NCI-H187 treated with DMSO at 0.1 percent for 48 hours (cell line): Measurements from ENCODE around the gene MSI2.
"Not testable (repeated sequence)": the region's sequence is repeated elsewhere in the genome, so short reads cannot be mapped to it uniquely, and the experiment has no call there.

Source experiments
- DNase-seq: peaks from one replicate; lab custom pipeline; 2025; lab: John Stamatoyannopoulos, UW

The MSI2 gene

GRCh38 chr17:57484826-57485565 is 228.7 kb downstream of the MSI2 start:
- peak; percentile 86 for DNase-seq

- no peak for DNase-seq
These were observed 229.2 kb downstream of the MSI2 start for GRCh38 chr17:57485566-57485865.

- no peak for DNase-seq
These were observed 229.9 kb downstream of the MSI2 start for GRCh38 chr17:57485916-57486881.

DNA sequence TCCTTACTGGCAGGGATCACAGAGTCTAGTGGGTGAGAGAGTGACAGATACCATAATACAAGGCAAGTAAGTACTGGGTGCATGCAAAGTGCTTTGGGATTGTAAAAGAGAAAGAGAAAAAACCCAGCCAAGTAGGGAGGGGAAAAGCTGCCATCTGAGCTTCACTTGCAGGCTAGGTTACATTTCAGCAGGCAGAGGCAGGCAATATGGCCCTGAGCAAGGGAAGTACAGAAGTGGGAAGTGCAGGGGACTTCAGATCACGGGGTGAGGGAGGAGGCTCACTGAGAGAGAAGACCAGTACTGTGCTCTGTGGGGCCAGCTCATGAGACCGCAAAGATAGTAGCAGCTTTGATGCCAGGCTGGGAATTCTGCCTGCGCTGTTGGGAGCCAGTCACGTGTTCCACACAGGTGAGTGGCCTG is 230.6 kb downstream of the MSI2 start:
- DNase-seq: no peak

- no peak for DNase-seq
These were observed 231.2 kb downstream of the MSI2 start for GRCh38 chr17:57487573-57487972.

GRCh38 chr17:57488856-57489255 is 232.5 kb downstream of the MSI2 start:
- no peak for DNase-seq

- no peak for DNase-seq
These were observed 233.0 kb downstream of the MSI2 start for GRCh38 chr17:57489321-57489720.

DNA sequence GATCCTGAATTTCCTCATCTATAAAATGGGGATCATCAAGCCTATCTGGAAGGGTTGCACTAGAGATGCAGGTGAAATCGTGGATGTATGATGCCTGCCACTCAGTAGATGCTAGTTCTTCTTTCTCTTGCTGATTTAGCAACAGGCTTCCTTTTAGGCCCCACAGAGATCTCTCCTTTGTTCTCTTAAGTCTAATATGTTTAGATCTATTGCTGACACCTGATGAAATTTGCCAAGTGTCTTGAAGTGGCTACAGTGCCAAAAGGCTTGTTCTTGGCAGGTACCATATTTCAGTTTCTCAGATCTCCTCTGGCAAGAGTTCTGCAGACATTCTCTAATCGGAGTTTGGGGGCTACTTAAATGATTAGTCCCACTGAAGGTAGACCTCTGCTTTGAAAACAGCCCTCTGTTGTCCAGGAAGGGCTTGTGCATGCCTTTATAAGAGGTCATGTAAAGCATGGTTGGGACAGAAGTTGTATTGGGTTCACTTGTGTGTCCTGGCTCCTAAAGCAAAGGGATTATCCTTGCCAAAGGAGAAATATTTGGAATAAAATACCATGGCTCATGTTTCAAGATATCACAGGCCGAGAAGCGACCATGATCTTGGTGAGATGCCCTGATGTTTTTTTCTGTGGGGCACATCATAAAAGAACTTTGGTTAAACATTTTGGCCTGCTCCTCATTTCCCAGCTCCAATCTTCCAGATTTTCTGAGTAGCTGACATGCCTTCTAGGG is 234.0 kb downstream of the MSI2 start:
- DNase-seq: no peak

GRCh38 chr17:57490890-57491289 is 234.6 kb downstream of the MSI2 start:
- no peak for DNase-seq

DNA sequence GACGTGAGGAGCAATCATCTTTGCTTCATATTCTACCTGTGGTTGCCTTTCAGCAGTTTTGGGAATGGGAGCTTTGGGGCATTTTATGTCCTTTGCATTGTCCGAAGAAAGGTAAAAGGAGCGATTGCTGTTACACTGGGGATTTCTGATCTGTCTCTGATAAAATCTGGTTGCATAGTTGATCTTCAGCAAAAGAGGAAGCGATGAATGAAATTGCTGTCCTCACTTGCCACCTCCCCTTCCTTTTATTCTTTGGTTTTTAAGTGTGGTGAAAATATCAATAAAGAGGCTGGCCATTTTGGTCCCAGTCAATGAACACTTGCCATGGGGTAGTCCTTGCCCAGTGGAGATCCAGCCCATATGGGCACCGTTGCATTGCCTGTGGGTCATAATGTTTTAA is 236.8 kb downstream of the MSI2 start:
- no peak for DNase-seq

GRCh38 chr17:57493625-57494024 is 237.3 kb downstream of the MSI2 start:
- no peak for DNase-seq

DNA sequence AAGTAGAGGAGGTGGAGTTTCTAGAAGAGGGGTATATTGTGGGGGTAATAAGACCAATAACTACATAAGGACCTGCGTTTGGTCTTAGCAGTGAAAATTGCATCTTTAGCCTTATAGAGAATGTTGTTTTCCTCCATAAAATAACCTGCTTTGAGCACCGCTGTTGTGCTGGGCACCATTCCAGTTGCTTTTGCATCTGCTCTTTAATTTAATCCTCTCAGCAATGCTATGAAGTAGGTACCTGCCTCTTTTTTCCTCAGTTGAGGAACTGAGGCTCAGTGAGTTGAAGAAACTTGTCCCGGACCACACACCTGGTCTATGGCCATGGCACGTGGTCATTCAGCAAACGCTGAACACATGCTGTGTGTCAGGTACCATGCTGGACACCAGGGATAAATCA is 238.1 kb downstream of the MSI2 start:
- DNase-seq: no peak

DNA sequence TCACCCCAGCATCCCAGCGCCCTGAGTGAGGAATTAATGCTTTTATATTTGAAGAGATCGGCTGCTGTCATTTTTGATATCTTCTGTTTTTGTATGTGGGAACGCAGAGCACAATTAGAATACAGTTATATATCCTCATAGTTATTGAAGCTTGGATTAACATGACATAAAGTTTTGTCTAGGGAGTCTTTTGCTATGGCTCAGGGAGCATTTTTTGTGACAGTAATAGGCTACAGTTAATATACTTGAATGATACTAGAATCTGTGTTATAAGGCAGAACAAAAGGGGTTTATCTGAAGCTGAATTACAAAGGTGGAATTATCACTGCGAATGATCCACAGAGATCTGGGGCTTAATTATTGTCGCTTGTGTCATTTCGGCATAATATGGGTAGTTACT is 239.4 kb downstream of the MSI2 start:
- no peak for DNase-seq

- no peak for DNase-seq
These were observed 240.1 kb downstream of the MSI2 start for GRCh38 chr17:57496382-57496781.

- DNase-seq: no peak
These were observed 242.1 kb downstream of the MSI2 start for GRCh38 chr17:57498443-57498842.

GRCh38 chr17:57499221-57499620 is 242.9 kb downstream of the MSI2 start:
- DNase-seq: not testable (repeated sequence)

- DNase-seq: no peak
These were observed 243.3 kb downstream of the MSI2 start for GRCh38 chr17:57499648-57500049.

- DNase-seq: no peak
These were observed 244.7 kb downstream of the MSI2 start for GRCh38 chr17:57501016-57501415.

- no peak for DNase-seq
These were observed 245.7 kb downstream of the MSI2 start for GRCh38 chr17:57502022-57502421.

DNA sequence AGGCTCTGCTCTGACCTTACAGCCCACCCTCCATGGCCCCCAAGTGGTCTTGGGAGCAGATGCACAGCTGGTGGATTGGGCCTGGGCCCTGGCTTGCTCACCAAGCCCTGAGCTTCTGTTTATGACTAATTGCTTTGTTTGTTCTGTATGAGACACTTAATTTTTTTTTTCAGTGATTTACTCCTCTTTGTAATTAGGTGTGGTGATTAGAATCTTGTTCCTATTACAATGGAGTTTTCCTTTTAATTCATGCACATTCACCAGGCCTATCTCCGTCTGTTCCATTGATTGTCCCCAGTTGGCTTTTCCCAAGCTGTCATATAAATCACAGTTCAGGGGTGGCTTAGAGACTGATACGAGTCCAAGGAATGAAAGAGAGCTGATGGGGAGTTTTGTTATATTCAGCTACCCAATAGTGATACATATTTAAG is 246.5 kb downstream of the MSI2 start:
- DNase-seq: no peak

DNA sequence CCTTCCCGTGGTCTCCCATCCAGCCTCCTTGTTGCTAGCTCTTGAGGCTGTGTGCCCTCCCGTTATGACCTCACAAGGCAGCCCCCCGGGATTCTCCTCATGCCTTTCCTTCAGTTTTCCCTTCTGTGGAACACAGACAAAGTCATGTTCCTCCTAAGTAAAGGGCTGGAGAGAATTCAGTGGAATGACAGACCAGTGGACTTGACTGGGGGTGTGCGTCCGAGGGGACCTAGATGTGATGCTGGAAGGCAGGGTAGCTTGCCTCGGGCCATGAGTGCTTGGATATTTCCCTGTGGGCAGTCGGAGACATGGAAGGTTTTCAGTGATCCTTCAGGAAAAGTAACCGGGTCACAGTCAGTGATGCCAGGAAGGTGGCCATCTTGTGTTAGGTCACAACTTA is 247.9 kb downstream of the MSI2 start:
- no peak for DNase-seq
